ENCODE data around the gene C1QTNF12. TPM values are rescaled to one million over a fixed set of nuclear protein-coding genes. Genes with fewer than 3 reads are reported as not detected.

Gene C1QTNF12
- total RNA-seq, 1 donor from 2014 or later: 0.28 TPM

DNA sequence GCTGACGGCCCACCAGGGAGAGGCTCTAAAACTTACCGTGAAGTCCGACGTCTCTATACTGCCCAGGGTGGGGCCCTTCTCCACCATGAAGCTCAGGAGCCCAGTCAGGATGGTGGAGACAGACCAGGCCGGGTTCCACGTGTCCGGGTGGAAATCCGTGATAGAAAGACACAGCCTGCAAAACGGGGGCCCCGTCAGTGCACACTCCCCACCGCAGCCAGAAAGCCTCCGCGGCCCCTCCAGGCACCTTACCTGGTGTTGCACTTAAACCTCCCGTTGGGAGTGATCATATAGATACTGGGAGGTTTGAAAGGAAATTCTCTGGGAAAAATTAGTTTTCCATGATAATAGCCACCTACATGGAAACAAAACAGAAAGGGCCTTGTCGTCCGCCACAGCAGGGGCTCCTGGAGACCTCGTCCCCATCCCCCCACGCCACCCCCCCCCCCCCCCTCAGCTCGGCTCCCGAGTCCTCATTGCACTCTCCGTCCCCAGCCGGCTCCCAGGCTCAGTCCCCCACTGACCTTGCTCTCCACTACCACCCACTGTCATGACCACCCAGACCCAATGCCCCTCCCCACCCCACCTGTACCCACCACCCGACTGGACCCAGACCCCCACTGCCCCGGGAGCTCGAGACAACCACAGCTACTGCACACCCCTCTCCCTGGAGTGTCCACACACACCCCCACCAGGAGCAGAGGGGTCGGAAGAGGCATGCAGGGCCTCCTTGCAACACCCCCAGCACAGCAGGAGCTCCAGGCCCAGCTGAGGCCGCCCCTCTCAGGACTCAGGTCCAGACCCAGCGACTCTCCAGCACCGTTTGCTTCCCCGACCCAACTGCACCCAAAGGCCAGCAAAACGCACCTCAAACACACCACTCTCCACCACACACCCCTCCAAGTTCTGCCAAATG is 10.7 kb upstream of the C1QTNF12 start:
- no peak for DNase-seq (ENCODE audit: low spot score)
- Histone ChIP-seq H3F3A (ENCODE audit: low read depth) (no peaks in the 10 kb centered on the region), H3K79me2 (ENCODE audit: low read depth) (no peaks in the 10 kb centered on the region), H3K4me3 (no peak overlapping the region), H3K36me3 (no peaks in the 10 kb centered on the region), H2AFZ (replicated peaks) (no peak overlapping the region), H3K9me3 (ENCODE audit: low read depth) (no peaks in the 10 kb centered on the region), H3K27ac (no peak overlapping the region), H3K4me1 (no peaks in the 10 kb centered on the region), H3K4me2 (no peak overlapping the region), H3K9ac (no peak overlapping the region), H4K20me1 (ENCODE audit: low read depth) (peaks cover 37% of the 10 kb centered on the region), H3K27me3 (no peaks in the 10 kb centered on the region)
- Mint-ChIP-seq H3K36me3 (peaks cover 28% of the 10 kb centered on the region), H3K27ac (peak overlapping the region; percentile 40), H3K4me1 (peaks cover 3% of the 10 kb centered on the region), H3K9me3 (no peaks in the 10 kb centered on the region), H3K27me3 (ENCODE audit: insufficient read depth, low read depth) (peaks cover 3% of the 10 kb centered on the region), H3K4me3 (peak overlapping the region; percentile 41)
- TF ChIP-seq, protein P1, sequence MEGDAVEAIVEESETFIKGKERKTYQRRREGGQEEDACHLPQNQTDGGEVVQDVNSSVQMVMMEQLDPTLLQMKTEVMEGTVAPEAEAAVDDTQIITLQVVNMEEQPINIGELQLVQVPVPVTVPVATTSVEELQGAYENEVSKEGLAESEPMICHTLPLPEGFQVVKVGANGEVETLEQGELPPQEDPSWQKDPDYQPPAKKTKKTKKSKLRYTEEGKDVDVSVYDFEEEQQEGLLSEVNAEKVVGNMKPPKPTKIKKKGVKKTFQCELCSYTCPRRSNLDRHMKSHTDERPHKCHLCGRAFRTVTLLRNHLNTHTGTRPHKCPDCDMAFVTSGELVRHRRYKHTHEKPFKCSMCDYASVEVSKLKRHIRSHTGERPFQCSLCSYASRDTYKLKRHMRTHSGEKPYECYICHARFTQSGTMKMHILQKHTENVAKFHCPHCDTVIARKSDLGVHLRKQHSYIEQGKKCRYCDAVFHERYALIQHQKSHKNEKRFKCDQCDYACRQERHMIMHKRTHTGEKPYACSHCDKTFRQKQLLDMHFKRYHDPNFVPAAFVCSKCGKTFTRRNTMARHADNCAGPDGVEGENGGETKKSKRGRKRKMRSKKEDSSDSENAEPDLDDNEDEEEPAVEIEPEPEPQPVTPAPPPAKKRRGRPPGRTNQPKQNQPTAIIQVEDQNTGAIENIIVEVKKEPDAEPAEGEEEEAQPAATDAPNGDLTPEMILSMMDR (IDR thresholded peaks at IDR 0.05): no peak
- TF ChIP-seq EZH2 (IDR thresholded peaks at IDR 0.05) (no peak), EZH2phosphoT487 (IDR thresholded peaks at IDR 0.05) (no peak)

GRCh38 chr1:1255611-1256010 is 9.1 kb upstream of the C1QTNF12 start:
- H3K36me3 Mint-ChIP-seq: peaks cover 23% of the 10 kb centered on the region
- DNase-seq (ENCODE audit: low spot score): no peak

DNA sequence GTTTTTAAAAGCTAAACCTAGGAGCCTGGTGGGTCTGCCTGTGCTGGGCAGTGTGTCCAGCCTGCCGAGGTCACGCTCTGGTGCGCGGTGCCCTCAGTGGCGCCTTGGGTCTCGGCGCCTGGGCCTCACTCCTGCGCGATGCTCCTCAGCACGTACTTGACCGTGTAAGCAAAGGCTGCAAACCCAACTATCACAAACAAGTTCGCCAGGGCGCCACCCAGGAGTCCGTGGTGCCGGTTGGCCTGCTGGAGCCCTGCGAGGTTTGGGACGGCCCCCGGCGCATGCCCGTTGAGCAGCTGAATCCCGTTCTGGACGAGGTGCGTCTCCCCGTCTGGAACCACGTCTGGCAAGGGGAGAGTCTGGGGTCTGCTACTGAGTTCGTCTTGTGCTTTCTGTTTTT is 8.6 kb upstream of the C1QTNF12 start:
- H3K4me2 ChIP-seq: no peak overlapping the region
- H3K79me2 ChIP-seq (ENCODE audit: low read depth): no peaks in the 10 kb centered on the region
- H3K4me3 ChIP-seq: no peak overlapping the region
- peaks cover 2% of the 10 kb centered on the region for H3K27me3 Mint-ChIP-seq (ENCODE audit: insufficient read depth, low read depth)
- H3K9me3 ChIP-seq (ENCODE audit: low read depth): no peaks in the 10 kb centered on the region
- no peak overlapping the region for H3K27ac ChIP-seq
- peaks cover 21% of the 10 kb centered on the region for H3K36me3 Mint-ChIP-seq
- H3K4me3 Mint-ChIP-seq: no peak overlapping the region
- DNase-seq (ENCODE audit: low spot score): no peak
- peaks cover 8% of the 10 kb centered on the region for H3F3A ChIP-seq (ENCODE audit: low read depth)
- no peak overlapping the region for H3K27ac Mint-ChIP-seq
- no peaks in the 10 kb centered on the region for H3K36me3 ChIP-seq
- H3K4me1 ChIP-seq: no peaks in the 10 kb centered on the region
- no peaks in the 10 kb centered on the region for H3K27me3 ChIP-seq
- H3K4me1 Mint-ChIP-seq: no peaks in the 10 kb centered on the region
- TF ChIP-seq, protein P1 (IDR thresholded peaks at IDR 0.05): no peak
- no peak for TF ChIP-seq EZH2phosphoT487 (IDR thresholded peaks at IDR 0.05)
- no peak for TF ChIP-seq EZH2 (IDR thresholded peaks at IDR 0.05)
- peaks cover 24% of the 10 kb centered on the region for H4K20me1 ChIP-seq (ENCODE audit: low read depth)
- H2AFZ ChIP-seq (replicated peaks): no peak overlapping the region
- no peaks in the 10 kb centered on the region for H3K9me3 Mint-ChIP-seq
- no peak overlapping the region for H3K9ac ChIP-seq

More at GRCh38 chr1:1255611-1256010, 9.1 kb upstream of the C1QTNF12 start:
- Histone ChIP-seq H2AFZ (replicated peaks) (no peak overlapping the region), H4K20me1 (ENCODE audit: low read depth) (peaks cover 27% of the 10 kb centered on the region), H3K4me2 (no peak overlapping the region), H3K4me3 (no peak overlapping the region), H3F3A (ENCODE audit: low read depth) (peaks cover 4% of the 10 kb centered on the region), H3K4me1 (no peaks in the 10 kb centered on the region), H3K36me3 (no peaks in the 10 kb centered on the region), H3K9ac (no peak overlapping the region), H3K27me3 (no peaks in the 10 kb centered on the region), H3K9me3 (ENCODE audit: low read depth) (no peaks in the 10 kb centered on the region), H3K79me2 (ENCODE audit: low read depth) (no peaks in the 10 kb centered on the region), H3K27ac (no peak overlapping the region)
- Mint-ChIP-seq H3K4me1 (no peaks in the 10 kb centered on the region), H3K27ac (no peak overlapping the region), H3K27me3 (ENCODE audit: insufficient read depth, low read depth) (peaks cover 2% of the 10 kb centered on the region), H3K9me3 (no peaks in the 10 kb centered on the region), H3K4me3 (no peak overlapping the region)
- TF ChIP-seq EZH2 (IDR thresholded peaks at IDR 0.05) (no peak), EZH2phosphoT487 (IDR thresholded peaks at IDR 0.05) (no peak)
- TF ChIP-seq, protein P1 (IDR thresholded peaks at IDR 0.05): no peak

Measured in neural progenitor cell (in vitro differentiated cells).